Glomerular endothelial cell (primary cell): ENCODE measurements around the gene DPM2. TPM values are rescaled to one million over a fixed set of nuclear protein-coding genes. Genes with fewer than 3 reads are reported as not detected.

Source experiments
- DNase-seq: peaks from one replicate; pipeline ENCODE4 v3.0.0-alpha.2; 2011; ENCODE audit warnings: low read depth, low spot score; ENCODE audit errors: extremely low read depth
- total RNA-seq: library from RNA; depleted of rRNA; stranded (reverse); fragments of >200 nt; gene quantifications from 2 replicates; pipeline ENCODE4 v1.2.3, GENCODE V29; 2015

DPM2 gene
- total RNA-seq, 1 donor from 2014 or later: 19.7 TPM

GRCh38 chr9:127940593-127940992 is 2.9 kb upstream of the DPM2 start:
- no peak for DNase-seq

DNA sequence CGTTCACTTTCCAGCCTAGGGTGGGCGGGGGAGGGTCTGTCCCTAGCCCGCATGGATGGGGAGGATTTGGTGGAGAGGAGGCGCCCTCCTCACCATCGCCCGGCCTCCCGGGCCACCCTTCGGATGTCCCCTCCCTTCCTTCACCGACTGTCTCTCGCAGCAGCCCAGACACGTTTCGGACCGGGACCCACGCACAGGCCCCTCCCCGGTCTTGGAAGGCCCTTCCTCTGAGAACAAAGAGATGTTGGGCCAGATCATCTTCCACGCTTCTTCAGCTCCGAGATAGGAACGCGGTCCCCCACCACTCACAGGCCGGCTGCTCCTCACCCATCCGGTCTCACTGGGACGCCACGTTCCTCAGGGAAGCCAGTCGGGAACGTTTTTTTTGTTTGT is 640 bp upstream of the DPM2 start:
- DNase-seq: no peak

DNA sequence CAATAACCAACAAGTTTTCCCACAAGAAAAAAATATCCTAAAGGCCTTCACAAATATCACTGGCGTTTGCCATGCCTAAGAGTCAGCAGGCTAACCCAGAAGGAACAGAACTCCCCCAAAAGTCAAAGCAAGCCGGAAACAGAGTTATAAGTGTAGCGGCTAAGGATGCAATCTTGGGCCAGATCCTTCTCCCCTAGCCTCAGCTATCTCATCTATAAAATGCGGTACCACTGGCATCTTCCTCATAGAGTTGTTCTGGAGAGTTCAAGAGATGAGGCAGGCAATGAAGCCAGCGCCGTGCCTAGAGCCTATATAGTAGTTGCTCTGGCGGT is 632 bp downstream of the DPM2 start:
- DNase-seq: no peak

DNA sequence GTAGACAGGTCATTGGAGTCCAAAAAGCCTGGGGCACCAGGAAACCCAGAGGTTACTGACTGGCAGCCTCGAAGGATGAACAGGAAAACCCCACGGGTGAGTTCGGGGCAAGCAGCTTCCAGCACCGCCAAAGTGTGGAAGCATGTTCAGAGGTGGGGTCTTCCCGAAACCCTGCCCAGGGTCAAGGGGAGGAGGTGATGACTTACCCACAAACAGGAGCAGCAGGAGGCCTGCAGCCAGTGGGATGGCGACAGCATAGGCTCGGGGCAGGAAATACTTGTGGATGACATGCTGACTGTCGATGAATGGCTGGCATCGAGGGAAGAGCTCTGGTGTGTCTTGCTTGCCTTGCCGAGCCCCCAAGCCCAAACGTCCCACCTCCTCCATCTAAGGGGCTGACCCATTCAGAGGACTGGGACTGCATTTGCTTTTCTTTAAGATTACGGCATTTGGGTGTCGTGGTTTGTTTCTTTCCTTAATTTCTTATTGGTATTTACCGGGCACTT is 1.3 kb downstream of the DPM2 start:
- DNase-seq: no peak

GRCh38 chr9:127935765-127936221 is 1.9 kb downstream of the DPM2 start:
- no peak for DNase-seq

- DNase-seq: no peak
These were observed 2.7 kb downstream of the DPM2 start for GRCh38 chr9:127934986-127935385.

DNA sequence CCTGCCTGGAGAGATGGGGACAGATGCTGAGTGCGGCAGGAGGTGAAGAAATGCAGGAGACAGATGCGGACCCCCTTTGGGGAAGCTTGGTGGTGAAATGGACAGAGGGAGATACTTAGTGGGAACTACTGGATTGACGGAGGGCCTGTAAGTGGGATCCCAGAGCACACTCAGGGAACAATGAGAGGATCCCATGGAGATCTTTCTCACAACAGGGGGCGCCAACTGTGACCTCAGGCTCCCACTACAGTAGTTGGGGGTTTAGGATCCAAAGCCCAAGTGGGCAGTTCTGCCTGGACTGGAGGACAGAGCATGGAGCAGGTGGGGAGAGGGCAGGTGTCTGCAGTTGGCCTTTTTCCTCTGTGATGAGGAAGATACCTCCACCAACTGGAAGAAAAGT is 3.4 kb downstream of the DPM2 start:
- no peak for DNase-seq

GRCh38 chr9:127931092-127931881 is 6.4 kb downstream of the DPM2 start:
- DNase-seq: no peak

DNA sequence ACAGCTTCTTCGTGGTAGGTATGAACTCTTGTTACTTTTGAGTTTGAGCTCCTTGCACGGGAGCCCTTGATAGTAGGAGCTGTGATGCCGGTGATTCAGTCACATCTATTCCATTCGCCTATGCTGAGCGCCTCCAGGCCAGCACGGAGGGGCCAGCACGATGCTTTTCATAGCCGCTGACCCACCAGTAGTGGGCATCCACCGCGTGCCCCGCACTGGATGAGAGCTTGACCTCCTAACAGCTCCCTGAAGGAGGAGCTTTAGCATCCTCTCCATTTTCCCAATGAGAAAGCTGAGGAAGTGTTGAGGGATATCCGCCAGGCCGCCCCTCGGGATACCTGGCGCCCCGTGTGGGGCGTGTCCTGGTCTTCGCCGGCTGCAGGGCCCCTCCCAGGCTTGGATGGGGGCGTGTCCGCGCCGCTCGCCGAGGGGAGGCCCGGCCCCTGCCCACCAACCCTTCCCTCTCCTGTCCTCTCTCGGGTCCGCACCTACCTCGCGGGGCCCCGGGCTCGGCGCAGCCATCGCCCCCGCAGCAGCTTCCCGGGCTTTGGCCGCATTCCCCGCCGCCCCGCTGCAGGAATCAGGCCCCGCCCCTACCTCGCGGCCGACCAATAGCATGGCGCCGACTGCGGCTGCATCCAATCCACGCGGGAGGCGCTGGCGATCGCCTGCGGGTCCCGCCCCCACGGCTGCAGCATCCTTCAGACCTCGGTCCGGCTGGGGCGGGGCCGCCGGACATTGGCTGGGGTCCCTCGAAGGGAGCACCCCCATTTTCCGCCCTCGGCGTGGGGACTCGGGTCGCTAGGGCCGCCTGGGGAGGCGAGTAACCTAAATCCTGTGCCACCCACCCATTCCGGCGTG is 7.2 kb downstream of the DPM2 start, which contains the start of gene PIP5KL1:
PIP5KL1 (minus strand) TSS at position 547 of the 861 bp plus-strand sequence; CDS start at position 522, 25 bp downstream.
- no peak for DNase-seq

DNA sequence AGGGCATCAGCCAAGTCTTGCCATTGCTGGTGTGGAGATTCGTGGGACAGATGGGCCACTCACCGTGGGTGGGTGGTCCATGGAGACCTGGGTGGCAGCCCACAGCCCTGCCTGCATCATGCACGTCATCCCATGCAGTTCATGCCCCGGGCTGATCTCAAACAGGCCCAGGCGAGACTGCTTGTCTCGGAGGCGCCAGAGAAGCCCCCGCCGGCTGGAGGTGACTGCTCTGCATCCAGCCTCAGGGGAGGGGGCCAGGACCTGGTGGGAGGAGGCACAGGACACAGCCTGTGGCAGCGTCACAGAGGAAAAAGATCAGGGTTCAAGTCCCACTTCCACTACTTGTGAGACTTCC is 8.1 kb downstream of the DPM2 start:
- DNase-seq: no peak

- DNase-seq: no peak
These were observed 8.7 kb downstream of the DPM2 start for GRCh38 chr9:127928676-127929624.

GRCh38 chr9:127927988-127928675 is 9.5 kb downstream of the DPM2 start:
- no peak for DNase-seq

DNA sequence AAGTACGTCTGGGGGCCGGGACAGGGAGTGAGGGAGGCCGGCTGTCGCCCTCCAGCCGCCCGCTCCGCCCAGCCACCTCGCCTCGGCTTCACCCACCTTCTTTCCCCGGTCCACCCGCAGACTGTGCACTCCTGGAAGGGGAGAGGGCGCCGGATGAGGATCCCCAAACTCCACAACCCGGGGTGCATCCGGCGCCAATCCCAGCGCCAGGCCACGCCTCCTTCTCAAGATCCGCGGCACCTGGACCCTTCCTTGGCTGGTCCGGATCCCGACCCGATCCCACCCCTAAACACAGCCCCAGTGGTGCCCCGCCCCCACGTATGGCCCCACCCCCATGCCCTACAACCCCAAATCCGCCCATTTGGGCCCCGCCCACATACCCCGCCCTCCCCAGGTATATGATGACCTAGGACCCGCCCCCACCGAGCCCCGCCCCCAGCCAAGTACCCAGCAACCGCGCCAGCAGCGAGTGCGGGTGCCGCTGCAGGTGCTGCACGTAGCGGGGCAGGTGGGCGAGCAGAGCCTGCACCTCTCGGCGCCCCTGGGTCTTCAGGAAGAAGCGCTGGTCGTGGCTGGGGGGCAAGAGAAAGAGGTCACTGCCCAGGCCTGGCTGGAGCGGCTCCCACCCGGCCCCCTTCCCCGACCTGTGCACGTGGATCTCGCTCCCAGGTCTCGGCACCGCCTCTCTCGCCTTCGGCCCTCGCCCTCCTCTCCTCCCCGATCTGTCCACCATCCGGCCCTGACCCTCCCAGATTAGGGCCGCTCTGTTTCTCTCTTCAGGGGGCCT is 10.3 kb downstream of the DPM2 start:
- DNase-seq: no peak

DNA sequence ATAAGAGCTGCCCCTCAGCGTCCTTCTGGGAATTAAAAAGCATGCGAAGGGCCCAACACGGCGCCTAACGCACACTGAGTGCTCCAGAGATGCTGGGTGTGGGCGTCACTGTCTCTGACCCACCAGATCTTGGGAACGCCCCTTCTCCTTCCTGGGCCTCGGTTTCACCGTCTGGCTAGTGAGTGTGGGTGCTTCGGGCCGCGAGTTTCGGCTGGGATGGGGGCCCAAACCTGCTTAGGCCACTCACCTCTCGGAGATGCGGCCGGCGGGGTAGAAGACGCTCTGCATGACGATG is 10.8 kb downstream of the DPM2 start:
- no peak for DNase-seq

DNA sequence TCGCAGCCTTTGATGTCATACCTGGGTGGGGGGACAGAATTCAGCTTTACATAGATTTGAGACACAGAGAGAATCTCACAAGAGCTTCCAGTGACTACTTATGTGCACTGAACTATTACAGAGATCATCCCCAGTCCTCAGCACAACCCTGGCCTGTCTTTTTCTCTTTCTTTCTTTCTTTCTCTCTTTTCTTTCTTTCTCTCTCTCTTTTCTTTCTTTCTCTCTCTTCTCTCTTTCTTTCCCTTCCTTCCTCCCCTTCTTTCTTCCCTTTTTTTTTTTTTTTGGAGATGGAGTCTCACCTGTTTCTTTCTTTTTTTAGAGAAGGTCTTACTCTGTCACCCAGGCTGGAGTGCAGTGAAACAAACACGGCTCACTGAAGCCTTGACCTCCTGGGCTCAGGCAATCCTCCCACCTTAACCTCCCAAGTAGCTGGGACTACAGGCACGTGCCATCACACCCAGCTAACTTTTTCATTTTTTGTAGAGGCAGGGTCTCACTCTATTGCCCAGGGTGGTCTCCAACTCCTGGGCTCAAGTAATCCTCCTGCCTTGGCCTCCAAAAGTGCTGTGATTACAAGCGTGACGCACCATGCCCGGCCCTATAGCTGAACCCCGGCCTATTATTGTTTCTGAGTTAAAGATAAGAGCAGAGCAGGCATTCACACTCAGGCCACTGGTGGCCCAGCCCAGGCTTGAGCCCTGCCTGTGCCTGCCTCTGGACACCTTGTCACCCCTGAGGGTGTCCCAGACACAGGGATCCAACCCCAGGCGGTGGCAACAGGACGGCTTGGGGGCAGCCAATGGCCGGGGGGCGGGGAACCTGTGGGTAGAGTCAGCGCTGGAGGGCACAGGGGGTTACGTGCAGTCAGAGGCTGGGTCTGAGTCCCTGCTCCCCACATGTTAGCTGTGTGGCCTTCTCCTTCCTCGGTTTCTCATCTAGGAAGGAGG is 11.4 kb downstream of the DPM2 start:
- no peak for DNase-seq

GRCh38 chr9:127924736-127925444 is 12.8 kb downstream of the DPM2 start:
- DNase-seq: no peak

DNA sequence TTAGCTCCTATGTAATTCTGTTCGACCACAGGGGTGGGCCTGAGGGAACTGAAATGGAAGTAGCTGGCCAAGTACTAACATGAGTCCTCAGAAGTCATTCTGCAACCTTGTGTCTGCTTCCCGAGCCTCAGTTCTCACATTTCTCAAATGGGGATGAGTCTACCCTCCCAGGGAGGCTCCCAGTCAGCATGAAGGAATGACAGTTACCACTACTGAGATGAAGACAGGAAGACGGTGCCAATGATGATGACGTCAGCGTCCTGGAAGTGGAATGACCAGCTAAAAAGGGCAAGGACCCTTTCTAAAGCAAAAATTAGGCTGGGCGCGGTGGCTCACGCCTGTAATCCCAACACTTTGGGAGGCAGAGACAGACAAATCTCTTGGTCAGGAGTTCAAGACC is 13.9 kb downstream of the DPM2 start:
- DNase-seq: no peak

DNA sequence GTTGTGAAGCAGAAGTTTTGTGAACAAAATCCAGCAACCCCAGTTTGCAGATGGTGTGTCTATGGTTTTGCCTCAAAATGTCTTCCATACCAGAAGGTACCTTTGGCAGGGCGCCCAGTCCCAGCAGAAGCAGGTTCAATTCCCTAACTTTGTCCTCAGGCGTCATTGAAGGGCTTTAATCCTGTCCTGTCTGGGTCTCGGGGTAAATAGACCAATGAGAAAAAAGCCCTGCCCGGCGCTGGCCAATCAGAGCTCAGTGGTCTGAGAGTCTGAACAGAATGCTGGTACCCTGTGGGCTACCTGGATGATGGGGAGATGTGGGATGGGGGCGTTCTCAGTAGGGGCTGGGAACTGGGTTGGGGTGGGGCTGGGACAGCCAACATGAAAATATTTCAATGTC is 14.6 kb downstream of the DPM2 start:
- DNase-seq: no peak
